Bronchial epithelial cell (primary cell): ENCODE measurements around the gene PLK2. TPM values are rescaled to one million over a fixed set of nuclear protein-coding genes. Genes with fewer than 3 reads are reported as not detected.
A peak's percentile ranks its signal among the peaks of the same experiment; 100 is the strongest.

Experiments used
- DNase-seq: peaks from one replicate; pipeline ENCODE4 v3.0.0-alpha.2; 2010; ENCODE audit warnings: low read depth
- FAIRE-seq: peaks from 2 replicates; lab custom pipeline; 2011; peaks lifted over from hg19 to GRCh38; lab: Jason Lieb, UNC
- H3K27me3 ChIP-seq: 2 replicates; pipeline ENCODE4 v1.5.1; 2011; ENCODE audit warnings: low read length; ENCODE audit not compliant: control insufficient read depth, insufficient read depth
- H3K36me3 ChIP-seq: 2 replicates; pipeline ENCODE4 v1.5.1; 2011; ENCODE audit warnings: low read length; ENCODE audit not compliant: control insufficient read depth, insufficient read depth
- H3K4me3 ChIP-seq: 2 replicates; pipeline ENCODE4 v1.5.1; 2011; ENCODE audit warnings: mild to moderate bottlenecking, low read depth, low read length, control low read depth
- total RNA-seq: library from RNA; depleted of rRNA; stranded (reverse); fragments of >200 nt; gene quantifications from 2 replicates; pipeline ENCODE4 v1.2.1, GENCODE V29; 2014
- TF ChIP-seq, protein P1 (sequence below): IDR thresholded peaks from 2 replicates; pipeline ENCODE4 v1.5.1; 2011; ENCODE audit warnings: mild to moderate bottlenecking, moderate library complexity, low read length, control low read depth, inconsistent platforms; ENCODE audit not compliant: insufficient read depth, severe bottlenecking

Gene PLK2
- total RNA-seq, 1 donor from 2014 or later = 146 TPM

DNA sequence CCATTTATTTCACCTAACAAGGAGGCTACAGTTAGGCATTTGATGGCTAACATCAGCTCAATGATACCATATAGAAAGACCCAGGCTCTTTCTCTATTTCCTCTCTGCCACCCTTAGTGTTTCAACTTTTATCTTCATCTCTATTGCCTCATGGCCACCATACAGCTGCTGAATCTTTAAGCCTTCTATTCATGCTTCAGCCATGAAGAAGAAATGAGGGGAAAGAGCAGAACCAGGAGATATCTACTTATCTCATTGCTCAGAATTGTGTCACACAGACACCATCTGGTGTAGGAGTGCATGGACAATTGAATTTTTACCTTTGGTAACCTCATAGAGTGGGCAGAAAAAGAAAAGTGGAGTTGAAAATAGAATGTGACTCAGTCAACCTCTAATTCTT, 38.0 kb upstream of the PLK2 start:
- DNase-seq (no peak), FAIRE-seq (no peak)
- TF ChIP-seq, protein P1, sequence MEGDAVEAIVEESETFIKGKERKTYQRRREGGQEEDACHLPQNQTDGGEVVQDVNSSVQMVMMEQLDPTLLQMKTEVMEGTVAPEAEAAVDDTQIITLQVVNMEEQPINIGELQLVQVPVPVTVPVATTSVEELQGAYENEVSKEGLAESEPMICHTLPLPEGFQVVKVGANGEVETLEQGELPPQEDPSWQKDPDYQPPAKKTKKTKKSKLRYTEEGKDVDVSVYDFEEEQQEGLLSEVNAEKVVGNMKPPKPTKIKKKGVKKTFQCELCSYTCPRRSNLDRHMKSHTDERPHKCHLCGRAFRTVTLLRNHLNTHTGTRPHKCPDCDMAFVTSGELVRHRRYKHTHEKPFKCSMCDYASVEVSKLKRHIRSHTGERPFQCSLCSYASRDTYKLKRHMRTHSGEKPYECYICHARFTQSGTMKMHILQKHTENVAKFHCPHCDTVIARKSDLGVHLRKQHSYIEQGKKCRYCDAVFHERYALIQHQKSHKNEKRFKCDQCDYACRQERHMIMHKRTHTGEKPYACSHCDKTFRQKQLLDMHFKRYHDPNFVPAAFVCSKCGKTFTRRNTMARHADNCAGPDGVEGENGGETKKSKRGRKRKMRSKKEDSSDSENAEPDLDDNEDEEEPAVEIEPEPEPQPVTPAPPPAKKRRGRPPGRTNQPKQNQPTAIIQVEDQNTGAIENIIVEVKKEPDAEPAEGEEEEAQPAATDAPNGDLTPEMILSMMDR = no peak
- no peaks in the 10 kb centered on the region for H3K27me3 ChIP-seq
- no peak overlapping the region for H3K4me3 ChIP-seq
- H3K36me3 ChIP-seq = no peaks in the 10 kb centered on the region

GRCh38 chr5:58497386-58497785, 37.5 kb upstream of the PLK2 start:
- Histone ChIP-seq H3K4me3 (no peak overlapping the region), H3K27me3 (no peaks in the 10 kb centered on the region), H3K36me3 (no peaks in the 10 kb centered on the region)
- TF ChIP-seq, protein P1 = no peak
- FAIRE-seq (no peak), DNase-seq (no peak)

DNA sequence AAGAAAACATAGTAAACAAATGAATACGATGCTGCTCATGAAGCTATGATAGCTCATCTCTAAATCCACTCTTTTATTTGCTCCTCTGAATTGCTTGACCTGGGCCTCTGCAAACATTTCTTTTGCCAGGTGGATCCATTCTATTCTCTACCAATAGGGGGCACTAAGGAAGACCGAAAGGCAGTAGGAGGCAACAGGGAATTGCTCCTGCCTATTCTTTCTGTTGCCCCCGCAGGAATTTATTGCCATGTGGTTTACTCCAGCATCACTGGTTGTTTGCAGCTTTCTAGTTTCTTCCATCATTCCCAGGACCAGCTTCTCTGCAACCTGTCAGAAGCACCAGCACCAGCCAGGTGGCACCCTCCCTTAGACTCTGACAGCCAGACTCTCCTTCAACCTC, 36.6 kb upstream of the PLK2 start:
- FAIRE-seq (no peak), DNase-seq (no peak)
- no peaks in the 10 kb centered on the region for H3K27me3 ChIP-seq
- no peaks in the 10 kb centered on the region for H3K36me3 ChIP-seq
- TF ChIP-seq, protein P1 = peak; percentile 23
- H3K4me3 ChIP-seq = no peak overlapping the region

DNA sequence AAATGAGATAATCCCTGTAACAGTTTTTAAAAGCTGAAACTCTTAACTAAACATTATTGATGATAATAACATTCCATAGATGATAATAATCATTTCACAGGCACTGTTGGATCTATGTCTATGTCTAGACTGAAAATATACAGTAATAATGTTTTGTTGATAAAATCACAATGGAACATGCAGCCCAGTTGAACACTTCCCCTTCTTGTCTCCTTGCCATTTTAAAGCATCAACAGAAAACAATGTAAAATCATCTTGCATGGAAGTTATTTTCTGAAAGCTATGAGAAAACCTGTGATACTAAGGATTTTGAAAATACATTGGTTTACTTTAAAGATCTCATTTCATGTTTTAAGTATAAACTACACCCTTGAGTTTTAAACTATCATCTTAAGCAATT, 33.3 kb upstream of the PLK2 start:
- Histone ChIP-seq H3K36me3 (no peaks in the 10 kb centered on the region), H3K4me3 (no peak overlapping the region), H3K27me3 (peaks cover 3% of the 10 kb centered on the region)
- FAIRE-seq (no peak), DNase-seq (no peak)
- TF ChIP-seq, protein P1 = no peak

GRCh38 chr5:58491216-58491892, 31.5 kb upstream of the PLK2 start, which contains the start of gene GAPT:
TSS of gene GAPT (plus strand) at chr5:58491435. CDS start at chr5:58494537, 3,102 bp downstream.
- DNase-seq = no peak
- Histone ChIP-seq H3K4me3 (no peak within 1 kb of the TSS), H3K27me3 (peaks cover 3% of the 10 kb centered on the region), H3K36me3 (no peaks in the 10 kb centered on the region)
- no peak for FAIRE-seq
- TF ChIP-seq, protein P1 = no peak

DNA sequence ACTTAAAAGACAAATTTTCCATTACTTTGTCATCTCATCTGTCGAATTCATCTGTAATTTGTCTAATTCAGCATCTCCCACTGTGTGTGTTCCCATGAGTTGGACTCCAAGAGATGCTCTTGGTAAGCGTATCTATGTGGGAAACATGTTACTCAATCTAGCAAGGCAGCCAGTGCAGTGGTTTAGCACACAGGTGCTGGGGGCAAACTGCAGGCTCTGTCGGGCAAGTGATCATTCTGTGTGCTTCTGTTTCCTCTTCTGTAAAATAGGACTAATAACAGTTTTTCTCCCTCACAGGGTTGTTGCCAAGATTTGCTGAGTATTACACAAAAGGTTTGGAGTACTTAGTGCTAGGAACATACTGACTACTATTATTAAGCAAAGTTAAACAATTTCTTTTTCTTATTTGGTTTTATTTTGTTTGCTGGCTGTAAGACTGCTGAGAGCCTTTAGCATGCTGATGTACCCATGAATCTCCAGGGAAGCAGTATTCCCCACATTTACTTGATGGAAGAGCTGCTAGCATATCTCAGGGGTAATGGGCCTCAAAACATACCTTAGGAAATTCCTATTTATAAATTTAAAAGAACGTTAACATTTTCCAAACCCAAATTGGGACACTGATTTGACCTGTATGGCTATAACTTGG, 30.6 kb upstream of the PLK2 start:
- TF ChIP-seq, protein P1 = no peak
- Histone ChIP-seq H3K4me3 (no peak overlapping the region), H3K27me3 (peaks cover 3% of the 10 kb centered on the region), H3K36me3 (no peaks in the 10 kb centered on the region)
- DNase-seq (no peak), FAIRE-seq (no peak)
